NCI-H146 (cell line): ENCODE measurements around the gene TIMM50.
"Not testable (repeated sequence)": the region's sequence is repeated elsewhere in the genome, so short reads cannot be mapped to it uniquely, and the experiment has no call there.

Source experiments
- DNase-seq: peaks from one replicate; lab custom pipeline; 2025; lab: John Stamatoyannopoulos, UW

The TIMM50 gene

DNA sequence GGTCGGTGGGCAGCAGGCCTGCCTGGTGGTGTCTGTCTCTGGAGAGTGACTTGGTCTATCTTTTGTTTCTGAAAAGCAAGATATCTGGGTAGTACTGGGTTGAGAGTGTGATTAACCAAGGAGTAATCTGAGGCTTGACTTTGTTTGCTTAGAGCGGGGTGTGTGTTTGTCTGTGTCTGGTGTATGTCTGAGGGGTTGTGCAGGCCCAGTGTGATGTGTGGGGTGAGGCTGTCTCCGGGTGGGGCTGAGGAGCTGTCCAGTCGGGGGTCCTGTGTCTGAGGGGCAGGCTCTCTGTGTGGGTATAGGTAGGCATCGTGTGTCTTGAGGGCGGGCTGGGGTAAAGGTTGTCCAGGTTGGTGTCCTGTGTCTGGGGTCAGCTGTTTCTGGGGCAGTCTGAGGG lies 11.1 kb upstream of the TIMM50 start:
- no peak for DNase-seq

GRCh38 chr19:39470724-39471339 lies 9.8 kb upstream of the TIMM50 start:
- no peak for DNase-seq

DNA sequence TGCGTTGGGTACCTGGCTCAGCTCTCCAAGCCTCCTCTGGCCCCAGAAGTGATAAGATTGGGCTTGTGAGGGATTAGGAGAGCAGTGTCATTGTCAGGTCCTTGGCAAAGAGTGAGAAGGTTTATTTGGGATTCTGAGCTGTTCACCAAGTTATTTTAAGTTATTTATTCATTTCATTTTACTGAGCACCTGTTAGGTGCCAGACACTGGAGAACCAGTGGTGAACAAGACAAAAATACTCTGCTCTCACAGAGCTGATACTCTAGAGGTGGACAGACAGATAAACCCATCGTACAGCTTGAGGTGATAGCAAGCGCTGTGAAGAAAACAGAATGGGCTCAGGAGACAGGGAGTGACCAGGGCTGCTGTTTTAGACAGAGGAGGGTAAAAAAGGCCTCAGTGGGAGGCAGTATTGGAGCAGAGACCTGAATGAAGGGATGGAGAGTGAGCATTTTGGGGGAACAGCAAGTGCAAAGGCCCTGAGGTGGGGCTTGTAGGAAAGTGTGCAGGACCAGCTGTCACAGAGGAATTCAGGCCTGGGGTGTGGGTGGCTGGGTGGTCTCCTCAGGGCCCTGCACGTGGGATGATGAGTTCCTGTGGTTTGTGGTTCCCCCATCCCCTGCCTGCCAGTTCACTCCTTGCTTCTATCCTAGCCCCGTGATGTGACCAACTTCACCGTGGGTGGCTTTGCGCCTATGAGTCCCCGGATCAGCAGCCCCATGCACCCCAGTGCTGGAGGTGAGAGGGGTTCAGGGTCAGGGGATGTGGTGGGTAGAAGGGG lies 8.7 kb upstream of the TIMM50 start:
- DNase-seq: no peak

GRCh38 chr19:39472746-39473442 lies 7.7 kb upstream of the TIMM50 start:
- DNase-seq: no peak

DNA sequence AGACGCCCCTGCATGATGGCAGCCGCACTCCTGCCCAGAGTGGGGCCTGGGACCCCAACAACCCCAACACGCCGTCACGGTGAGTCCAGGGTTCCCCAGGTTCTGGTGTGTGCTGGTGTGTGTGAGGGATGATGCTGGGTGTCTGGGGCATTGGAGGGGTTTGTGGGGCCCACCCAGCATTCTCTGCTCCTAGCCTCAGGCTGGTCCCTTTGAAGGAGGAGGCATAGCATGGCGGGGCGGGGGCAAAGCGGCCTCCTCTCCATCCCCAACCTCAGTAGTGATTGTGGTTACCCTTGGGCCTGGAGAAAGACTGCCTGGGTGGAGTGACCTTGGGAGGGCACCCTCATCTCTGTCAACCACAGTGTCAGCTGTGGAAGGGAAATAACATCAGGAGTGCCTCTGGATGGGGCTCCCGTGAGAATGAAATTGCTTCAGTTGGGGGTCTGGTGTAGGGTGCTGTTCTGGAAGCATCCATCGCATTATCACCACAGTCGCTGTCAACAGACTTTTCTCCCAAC lies 7.1 kb upstream of the TIMM50 start:
- DNase-seq: no peak

GRCh38 chr19:39474139-39474620 lies 6.5 kb upstream of the TIMM50 start:
- peak; percentile 59 for DNase-seq

DNA sequence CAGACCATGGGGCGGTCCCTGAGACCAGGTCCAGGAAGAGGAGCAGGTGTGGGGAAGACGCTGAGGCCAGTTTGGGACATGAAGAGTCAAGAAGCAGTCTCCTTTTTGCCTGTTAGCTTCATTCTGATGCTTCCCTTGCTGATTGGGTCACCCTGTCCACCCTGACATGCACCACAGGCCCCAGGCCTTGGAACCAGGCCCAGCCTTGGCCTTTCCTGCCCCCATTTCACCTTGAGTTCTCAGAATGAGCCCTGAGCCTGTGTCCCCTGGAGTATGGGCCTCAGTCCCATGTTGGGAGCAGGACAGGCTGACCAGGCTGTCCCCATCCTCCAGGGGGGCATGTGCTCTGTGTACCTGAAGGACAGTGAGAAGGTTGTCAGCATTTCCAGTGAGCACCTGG lies 4.9 kb upstream of the TIMM50 start:
- DNase-seq: no peak

GRCh38 chr19:39479319-39479801 lies 1.3 kb upstream of the TIMM50 start:
- not testable (repeated sequence) for DNase-seq

DNA sequence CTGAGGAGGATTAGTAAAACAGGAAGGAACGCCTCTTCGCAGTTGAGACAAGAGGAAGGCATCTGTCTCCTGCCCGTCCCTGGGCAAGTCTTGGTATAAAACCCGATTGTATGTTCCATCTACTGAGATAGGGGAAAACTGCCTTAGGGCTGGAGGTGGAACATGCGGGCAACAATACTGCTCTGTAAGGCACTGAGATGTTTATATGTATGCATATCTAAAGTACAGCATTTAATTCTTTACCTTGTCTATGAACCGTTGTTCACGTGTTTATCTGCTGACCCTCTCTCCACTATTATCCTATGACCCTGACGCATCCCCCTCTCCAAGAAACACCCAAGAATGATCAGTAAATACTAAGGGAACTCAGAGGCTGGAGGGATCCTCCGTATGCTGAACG lies 722 bp upstream of the TIMM50 start:
- DNase-seq: no peak

GRCh38 chr19:39481229-39481545 lies 549 bp downstream of the TIMM50 start:
- DNase-seq: no peak

DNA sequence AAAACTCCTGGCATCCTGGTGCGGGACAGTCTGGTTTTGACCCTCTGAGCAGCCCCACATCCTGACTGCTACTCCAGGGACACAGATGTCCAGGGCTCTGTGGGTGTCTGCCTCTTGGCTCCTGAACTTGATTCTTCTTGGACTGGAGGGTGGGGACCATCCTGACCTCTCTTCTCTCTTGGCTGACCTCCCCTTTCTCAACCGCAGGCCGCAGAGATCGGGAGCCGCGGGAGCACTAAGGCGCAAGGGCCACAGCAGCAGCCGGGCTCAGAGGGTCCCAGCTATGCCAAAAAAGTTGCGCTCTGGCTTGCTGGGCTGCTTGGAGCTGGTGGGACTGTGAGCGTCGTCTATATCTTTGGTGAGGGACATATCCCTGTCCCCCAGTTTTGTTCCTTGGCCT lies 1.0 kb downstream of the TIMM50 start:
- no peak for DNase-seq

GRCh38 chr19:39483141-39483540 lies 2.5 kb downstream of the TIMM50 start:
- DNase-seq: no peak

DNA sequence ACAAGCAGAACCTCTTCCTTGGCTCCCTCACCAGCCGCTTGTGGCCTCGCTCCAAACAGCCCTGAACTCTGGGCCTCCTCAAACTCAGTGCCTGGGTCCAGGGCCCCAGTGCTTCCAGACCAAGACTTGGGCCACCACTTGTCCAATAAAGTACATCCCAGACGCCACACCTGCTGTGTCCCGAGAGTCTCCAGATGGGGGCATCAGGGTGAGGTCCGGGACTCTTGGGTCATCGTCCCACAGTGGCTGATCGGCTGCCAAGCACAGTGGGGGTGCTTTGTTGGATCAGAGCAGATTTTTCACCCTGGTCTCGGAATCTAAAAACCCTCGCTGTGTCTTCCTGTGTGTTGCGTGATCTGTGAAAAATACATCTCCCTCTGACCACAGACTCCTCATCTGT lies 9.1 kb downstream of the TIMM50 start:
- DNase-seq: no peak

GRCh38 chr19:39492225-39492624 lies 11.6 kb downstream of the TIMM50 start:
- no peak for DNase-seq

GRCh38 chr19:39492788-39493187 lies 12.2 kb downstream of the TIMM50 start:
- DNase-seq: no peak

DNA sequence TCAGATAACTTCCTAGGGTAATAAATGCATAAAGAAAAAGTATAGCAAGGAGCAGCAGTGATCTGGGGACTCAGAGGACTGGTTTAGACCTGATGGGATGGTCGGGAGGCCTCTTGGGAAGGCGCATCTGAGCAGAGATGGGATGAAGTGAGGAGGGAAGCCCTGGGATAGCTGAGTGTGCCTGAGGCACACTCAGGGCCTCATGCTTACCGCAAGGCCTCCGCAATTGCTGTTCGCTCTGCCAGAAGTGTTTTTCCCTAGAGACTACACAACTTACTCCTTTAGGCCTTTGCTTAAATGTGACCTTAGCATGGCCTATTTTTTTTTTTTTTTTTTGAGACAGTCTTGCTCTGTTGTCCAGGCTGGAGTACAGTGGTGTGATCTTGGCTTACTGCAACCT lies 14.0 kb downstream of the TIMM50 start:
- no peak for DNase-seq

DNA sequence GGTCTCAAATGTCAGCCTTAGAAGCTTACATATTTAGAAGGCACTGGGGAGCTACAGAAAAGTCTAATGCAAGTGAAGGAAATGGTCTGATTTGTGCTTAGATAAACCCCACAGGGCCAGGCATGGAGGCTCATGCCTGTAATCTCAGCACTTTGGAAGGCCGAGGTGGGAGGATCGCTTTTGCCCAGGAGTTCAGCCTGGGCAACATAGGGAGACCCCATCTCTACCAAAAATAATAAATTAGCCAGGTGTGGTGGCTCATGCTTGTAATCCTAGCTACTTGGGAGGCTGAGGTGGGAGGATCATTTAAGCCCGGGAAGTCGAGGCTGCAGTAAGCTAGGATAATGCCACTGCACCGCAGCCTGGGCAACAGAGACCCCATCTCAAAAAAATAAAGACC lies 15.4 kb downstream of the TIMM50 start:
- DNase-seq: no peak

- no peak for DNase-seq
Measured at GRCh38 chr19:39497701-39497995, 17.0 kb downstream of the TIMM50 start.

- peak; percentile 95 for DNase-seq
Measured at GRCh38 chr19:39497996-39498797, 17.6 kb downstream of the TIMM50 start.

DNA sequence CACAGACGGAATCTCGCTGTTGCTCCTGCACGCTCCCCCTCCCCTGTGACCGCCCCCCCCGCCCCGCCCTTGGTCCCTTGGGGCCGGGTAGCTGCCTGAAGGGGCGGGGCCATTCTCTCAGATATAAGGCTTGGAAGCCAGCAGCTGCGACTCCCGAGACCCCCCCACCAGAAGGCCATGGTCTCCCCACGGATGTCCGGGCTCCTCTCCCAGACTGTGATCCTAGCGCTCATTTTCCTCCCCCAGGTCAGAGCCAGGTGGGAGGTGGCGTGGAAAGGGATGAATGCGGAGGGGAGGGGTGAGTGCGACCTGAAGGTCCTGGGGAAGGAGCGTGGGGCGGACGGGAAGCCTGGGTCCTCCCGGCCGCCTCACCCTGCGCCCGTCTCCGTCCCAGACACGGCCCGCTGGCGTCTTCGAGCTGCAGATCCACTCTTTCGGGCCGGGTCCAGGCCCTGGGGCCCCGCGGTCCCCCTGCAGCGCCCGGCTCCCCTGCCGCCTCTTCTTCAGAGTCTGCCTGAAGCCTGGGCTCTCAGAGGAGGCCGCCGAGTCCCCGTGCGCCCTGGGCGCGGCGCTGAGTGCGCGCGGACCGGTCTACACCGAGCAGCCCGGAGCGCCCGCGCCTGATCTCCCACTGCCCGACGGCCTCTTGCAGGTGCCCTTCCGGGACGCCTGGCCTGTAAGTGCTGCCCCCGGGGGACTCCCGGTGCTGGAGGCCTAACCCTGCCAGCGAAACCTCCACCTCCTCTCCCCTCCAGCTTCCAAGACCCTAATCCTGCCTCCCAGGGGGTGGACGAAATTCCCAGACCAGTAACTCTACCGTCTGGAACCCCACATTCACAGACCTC lies 18.4 kb downstream of the TIMM50 start, which contains the start of gene DLL3:
TSS of gene DLL3 (plus strand) at position 150 of the 845 bp plus-strand sequence. CDS start at position 178, 28 bp downstream.
- DNase-seq: peak; percentile 86

- DNase-seq: no peak
Measured at GRCh38 chr19:39499932-39500331, 19.3 kb downstream of the TIMM50 start.
